ENCODE data around the gene UGT2A1. TPM values are rescaled to one million over a fixed set of nuclear protein-coding genes. Genes with fewer than 3 reads are reported as not detected.
A peak's percentile ranks its signal among the peaks of the same experiment; 100 is the strongest.

The UGT2A1 gene
- polyA plus RNA-seq, 1 donor from 2014 or later: not detected

DNA sequence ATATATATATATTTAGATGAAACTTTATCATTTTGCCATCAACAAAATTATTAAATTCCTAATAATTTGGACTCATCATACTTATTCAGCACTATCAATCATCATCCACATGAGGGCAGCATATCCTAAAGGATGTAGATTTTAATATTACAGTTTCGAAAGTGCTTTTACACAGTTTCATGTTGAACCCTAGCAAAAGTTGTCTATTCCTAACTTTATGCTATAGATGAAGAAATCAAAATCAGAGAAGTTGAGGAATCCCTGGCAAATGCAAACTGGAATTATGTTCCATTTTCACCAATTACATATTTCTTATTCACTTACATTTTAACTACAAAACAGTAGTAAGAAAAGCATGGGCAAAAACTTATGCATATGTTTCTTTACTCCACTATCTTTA lies 36.6 kb upstream of the UGT2A1 start:
- H3K4me2 ChIP-seq (ENCODE audit: low read length): no peak overlapping the region
- H3K27me3 ChIP-seq (ENCODE audit: insufficient read depth, low read depth, low read length): no peaks in the 10 kb centered on the region
- TF ChIP-seq POLR2AphosphoS5 (IDR thresholded peaks at IDR 0.05) (no peak), SMC3 (conservative IDR thresholded peaks at IDR 0.05; ENCODE audit: poor library complexity) (peak; percentile 94), RAD21 (conservative IDR thresholded peaks at IDR 0.05) (peak; percentile 90)
- TF ChIP-seq, protein P1, sequence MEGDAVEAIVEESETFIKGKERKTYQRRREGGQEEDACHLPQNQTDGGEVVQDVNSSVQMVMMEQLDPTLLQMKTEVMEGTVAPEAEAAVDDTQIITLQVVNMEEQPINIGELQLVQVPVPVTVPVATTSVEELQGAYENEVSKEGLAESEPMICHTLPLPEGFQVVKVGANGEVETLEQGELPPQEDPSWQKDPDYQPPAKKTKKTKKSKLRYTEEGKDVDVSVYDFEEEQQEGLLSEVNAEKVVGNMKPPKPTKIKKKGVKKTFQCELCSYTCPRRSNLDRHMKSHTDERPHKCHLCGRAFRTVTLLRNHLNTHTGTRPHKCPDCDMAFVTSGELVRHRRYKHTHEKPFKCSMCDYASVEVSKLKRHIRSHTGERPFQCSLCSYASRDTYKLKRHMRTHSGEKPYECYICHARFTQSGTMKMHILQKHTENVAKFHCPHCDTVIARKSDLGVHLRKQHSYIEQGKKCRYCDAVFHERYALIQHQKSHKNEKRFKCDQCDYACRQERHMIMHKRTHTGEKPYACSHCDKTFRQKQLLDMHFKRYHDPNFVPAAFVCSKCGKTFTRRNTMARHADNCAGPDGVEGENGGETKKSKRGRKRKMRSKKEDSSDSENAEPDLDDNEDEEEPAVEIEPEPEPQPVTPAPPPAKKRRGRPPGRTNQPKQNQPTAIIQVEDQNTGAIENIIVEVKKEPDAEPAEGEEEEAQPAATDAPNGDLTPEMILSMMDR (IDR thresholded peaks at IDR 0.05; ENCODE audit: poor library complexity, severe bottlenecking): peak; percentile 76
- H3K9me2 ChIP-seq (ENCODE audit: insufficient read depth, low read length): no peaks in the 10 kb centered on the region
- H2AFZ ChIP-seq (ENCODE audit: low read depth, low read length): no peak overlapping the region
- no peak overlapping the region for H3K9ac ChIP-seq (ENCODE audit: low read length)
- no peaks in the 10 kb centered on the region for H3K9me3 ChIP-seq (ENCODE audit: low read length)
- no peak overlapping the region for H3K4me3 ChIP-seq (ENCODE audit: low read length)
- H3K27ac ChIP-seq (ENCODE audit: low read length): no peak overlapping the region
- H3K36me3 ChIP-seq (ENCODE audit: insufficient read depth, low read length): no peaks in the 10 kb centered on the region
- H3F3A ChIP-seq (ENCODE audit: insufficient read depth, low read length, poor library complexity, severe bottlenecking): no peaks in the 10 kb centered on the region
- H4K20me1 ChIP-seq (ENCODE audit: insufficient read depth): no peaks in the 10 kb centered on the region
- H3K79me2 ChIP-seq (replicated peaks; ENCODE audit: insufficient read depth, low read length): no peaks in the 10 kb centered on the region

- Histone ChIP-seq H3K9ac (ENCODE audit: low read length) (no peak overlapping the region), H3F3A (ENCODE audit: insufficient read depth, low read length, poor library complexity, severe bottlenecking) (no peaks in the 10 kb centered on the region), H3K36me3 (ENCODE audit: insufficient read depth, low read length) (no peaks in the 10 kb centered on the region), H3K9me3 (ENCODE audit: low read length) (no peaks in the 10 kb centered on the region), H3K27ac (ENCODE audit: low read length) (no peak overlapping the region), H3K4me2 (ENCODE audit: low read length) (no peak overlapping the region), H2AFZ (ENCODE audit: low read depth, low read length) (no peak overlapping the region), H3K79me2 (replicated peaks; ENCODE audit: insufficient read depth, low read length) (no peaks in the 10 kb centered on the region), H3K4me3 (ENCODE audit: low read length) (no peak overlapping the region), H3K27me3 (ENCODE audit: insufficient read depth, low read depth, low read length) (no peaks in the 10 kb centered on the region), H3K9me2 (ENCODE audit: insufficient read depth, low read length) (no peaks in the 10 kb centered on the region), H4K20me1 (ENCODE audit: insufficient read depth) (no peaks in the 10 kb centered on the region)
- TF ChIP-seq TAF1 (IDR thresholded peaks at IDR 0.05; ENCODE audit: low read depth): no peak
- TF ChIP-seq POLR2AphosphoS5 (IDR thresholded peaks at IDR 0.05): no peak
- TF ChIP-seq EZH2 (IDR thresholded peaks at IDR 0.05; ENCODE audit: borderline replicate concordance, insufficient read depth, low read length, poor library complexity, severe bottlenecking): no peak
- no peak for TF ChIP-seq EP300 (conservative IDR thresholded peaks at IDR 0.05; ENCODE audit: poor library complexity, severe bottlenecking)
- TF ChIP-seq SMC3 (conservative IDR thresholded peaks at IDR 0.05; ENCODE audit: poor library complexity): no peak
- TF ChIP-seq, protein P1 (IDR thresholded peaks at IDR 0.05; ENCODE audit: poor library complexity, severe bottlenecking): no peak
- no peak for TF ChIP-seq RAD21 (conservative IDR thresholded peaks at IDR 0.05)
- TF ChIP-seq, protein P2, sequence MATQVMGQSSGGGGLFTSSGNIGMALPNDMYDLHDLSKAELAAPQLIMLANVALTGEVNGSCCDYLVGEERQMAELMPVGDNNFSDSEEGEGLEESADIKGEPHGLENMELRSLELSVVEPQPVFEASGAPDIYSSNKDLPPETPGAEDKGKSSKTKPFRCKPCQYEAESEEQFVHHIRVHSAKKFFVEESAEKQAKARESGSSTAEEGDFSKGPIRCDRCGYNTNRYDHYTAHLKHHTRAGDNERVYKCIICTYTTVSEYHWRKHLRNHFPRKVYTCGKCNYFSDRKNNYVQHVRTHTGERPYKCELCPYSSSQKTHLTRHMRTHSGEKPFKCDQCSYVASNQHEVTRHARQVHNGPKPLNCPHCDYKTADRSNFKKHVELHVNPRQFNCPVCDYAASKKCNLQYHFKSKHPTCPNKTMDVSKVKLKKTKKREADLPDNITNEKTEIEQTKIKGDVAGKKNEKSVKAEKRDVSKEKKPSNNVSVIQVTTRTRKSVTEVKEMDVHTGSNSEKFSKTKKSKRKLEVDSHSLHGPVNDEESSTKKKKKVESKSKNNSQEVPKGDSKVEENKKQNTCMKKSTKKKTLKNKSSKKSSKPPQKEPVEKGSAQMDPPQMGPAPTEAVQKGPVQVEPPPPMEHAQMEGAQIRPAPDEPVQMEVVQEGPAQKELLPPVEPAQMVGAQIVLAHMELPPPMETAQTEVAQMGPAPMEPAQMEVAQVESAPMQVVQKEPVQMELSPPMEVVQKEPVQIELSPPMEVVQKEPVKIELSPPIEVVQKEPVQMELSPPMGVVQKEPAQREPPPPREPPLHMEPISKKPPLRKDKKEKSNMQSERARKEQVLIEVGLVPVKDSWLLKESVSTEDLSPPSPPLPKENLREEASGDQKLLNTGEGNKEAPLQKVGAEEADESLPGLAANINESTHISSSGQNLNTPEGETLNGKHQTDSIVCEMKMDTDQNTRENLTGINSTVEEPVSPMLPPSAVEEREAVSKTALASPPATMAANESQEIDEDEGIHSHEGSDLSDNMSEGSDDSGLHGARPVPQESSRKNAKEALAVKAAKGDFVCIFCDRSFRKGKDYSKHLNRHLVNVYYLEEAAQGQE (IDR thresholded peaks at IDR 0.05; ENCODE audit: borderline replicate concordance): no peak
- no peak for TF ChIP-seq MXI1 (conservative IDR thresholded peaks at IDR 0.05; ENCODE audit: poor library complexity, severe bottlenecking)
Observed at GRCh38 chr4:69684804-69685203, 31.8 kb upstream of the UGT2A1 start.
